ENCODE data around the gene CELSR2. TPM values are rescaled to one million over a fixed set of nuclear protein-coding genes. Genes with fewer than 3 reads are reported as not detected.

The CELSR2 gene
- polyA plus RNA-seq, 5 donors = 9.6 to 17.0 (median 13.5) TPM

- no peak for DNase-seq
Observed at GRCh38 chr1:109251277-109252166, 2.2 kb downstream of the CELSR2 start.

- DNase-seq = no peak
Observed at GRCh38 chr1:109252167-109252892, 3.0 kb downstream of the CELSR2 start.

- peak in 1 of 2 donors; percentile 46 for DNase-seq
Observed at GRCh38 chr1:109252893-109253802, 3.8 kb downstream of the CELSR2 start.

- DNase-seq = no peak
Observed at GRCh38 chr1:109253803-109254620, 4.7 kb downstream of the CELSR2 start.

- DNase-seq = no peak
Observed at GRCh38 chr1:109254621-109255096, 5.3 kb downstream of the CELSR2 start.

GRCh38 chr1:109255097-109255651, 5.8 kb downstream of the CELSR2 start:
- DNase-seq = no peak

GRCh38 chr1:109255678-109256077, 6.3 kb downstream of the CELSR2 start:
- no peak for DNase-seq

GRCh38 chr1:109256085-109256484, 6.7 kb downstream of the CELSR2 start:
- no peak for DNase-seq

- DNase-seq = no peak
Observed at GRCh38 chr1:109256971-109257681, 7.8 kb downstream of the CELSR2 start.

GRCh38 chr1:109257682-109258421, 8.5 kb downstream of the CELSR2 start:
- no peak for DNase-seq

- DNase-seq = no peak
Observed at GRCh38 chr1:109258481-109259466, 9.4 kb downstream of the CELSR2 start.

GRCh38 chr1:109259674-109260557, 10.6 kb downstream of the CELSR2 start:
- DNase-seq = no peak

- DNase-seq = no peak
Observed at GRCh38 chr1:109261006-109261405, 11.7 kb downstream of the CELSR2 start.

- no peak for DNase-seq
Observed at GRCh38 chr1:109261578-109261977, 12.2 kb downstream of the CELSR2 start.

GRCh38 chr1:109262231-109263055, 13.1 kb downstream of the CELSR2 start:
- DNase-seq = no peak

GRCh38 chr1:109263234-109263596, 13.9 kb downstream of the CELSR2 start:
- DNase-seq = no peak
